HG03280 (cell line): ENCODE results near the gene SLC6A8.

Experiments used
- ATAC-seq: cut with Tn5 transposase; IDR thresholded peaks from one replicate; pipeline ENCODE4 v1.9.1; 2021; ENCODE audit warnings: mild to moderate bottlenecking, moderate library complexity; ENCODE audit not compliant: unreplicated experiment

Gene SLC6A8

GRCh38 chrX:153687121-153688039 is at the start of gene SLC6A8:
Gene SLC6A8 (plus strand): TSS chrX:153687926. CDS start chrX:153688575, 649 bp downstream.
- ATAC-seq: no peak

- no peak for ATAC-seq
Observed at GRCh38 chrX:153638041-153638371, 49.7 kb upstream of the SLC6A8 start.

GRCh38 chrX:153638436-153639176 is 49.1 kb upstream of the SLC6A8 start:
- no peak for ATAC-seq

- ATAC-seq: no peak
Observed at GRCh38 chrX:153639177-153640044, 48.3 kb upstream of the SLC6A8 start.

- no peak for ATAC-seq
Observed at GRCh38 chrX:153640045-153640686, 47.6 kb upstream of the SLC6A8 start.

- no peak for ATAC-seq
Observed at GRCh38 chrX:153640736-153641575, 46.8 kb upstream of the SLC6A8 start.

GRCh38 chrX:153641627-153642026 is 46.1 kb upstream of the SLC6A8 start:
- ATAC-seq: no peak

- ATAC-seq: no peak
Observed at GRCh38 chrX:153642051-153642654, 45.6 kb upstream of the SLC6A8 start.

- ATAC-seq: no peak
Observed at GRCh38 chrX:153642655-153643430, 44.9 kb upstream of the SLC6A8 start.

- ATAC-seq: no peak
Observed at GRCh38 chrX:153643431-153644351, 44.0 kb upstream of the SLC6A8 start.

- no peak for ATAC-seq
Observed at GRCh38 chrX:153644356-153645125, 43.2 kb upstream of the SLC6A8 start.

GRCh38 chrX:153645151-153645550 is 42.6 kb upstream of the SLC6A8 start:
- no peak for ATAC-seq

GRCh38 chrX:153645921-153646488 is 41.7 kb upstream of the SLC6A8 start:
- ATAC-seq: no peak

- ATAC-seq: no peak
Observed at GRCh38 chrX:153646620-153647373, 40.9 kb upstream of the SLC6A8 start, which contains the start of gene DUSP9. Gene DUSP9 (plus strand): TSS chrX:153647203. CDS start chrX:153647954, 751 bp downstream.
